Kidney epithelial cell (primary cell): ENCODE results near the gene STAT3. TPM values are rescaled to one million over a fixed set of nuclear protein-coding genes. Genes with fewer than 3 reads are reported as not detected.
A peak's percentile ranks its signal among the peaks of the same experiment; 100 is the strongest.

ENCODE experiments used
- DNase-seq: peaks from one replicate; pipeline ENCODE4 v3.0.0-alpha.2; 2010; ENCODE audit warnings: low read depth
- H3K27me3 ChIP-seq: 2 replicates; pipeline ENCODE4 v1.6.0; 2011; ENCODE audit warnings: low read length; ENCODE audit not compliant: control insufficient read depth, insufficient read depth
- H3K36me3 ChIP-seq: 2 replicates; pipeline ENCODE4 v1.5.1; 2011; ENCODE audit warnings: low read length; ENCODE audit not compliant: control insufficient read depth, insufficient read depth
- H3K4me3 ChIP-seq: 2 replicates; pipeline ENCODE4 v1.5.1; 2011; ENCODE audit warnings: low read depth, mild to moderate bottlenecking, control low read depth, low read length
- CTCF ChIP-seq: IDR thresholded peaks from 2 replicates; pipeline ENCODE4 v1.5.1; 2011; ENCODE audit warnings: mild to moderate bottlenecking, moderate library complexity, low read length, control low read depth, inconsistent platforms; ENCODE audit not compliant: insufficient read depth, poor library complexity, severe bottlenecking
- total RNA-seq: library from RNA; depleted of rRNA; stranded (reverse); fragments of >200 nt; gene quantifications from 2 replicates; pipeline ENCODE4 v1.2.3, GENCODE V29; 2015

The STAT3 gene
- total RNA-seq, 1 donor from 2014 or later: 74.9 TPM

GRCh38 chr17:42424991-42425610 lies 36.9 kb upstream of the STAT3 start:
- TF ChIP-seq CTCF: no peak
- H3K4me3 ChIP-seq: no peak overlapping the region
- H3K36me3 ChIP-seq: no peaks in the 10 kb centered on the region
- no peaks in the 10 kb centered on the region for H3K27me3 ChIP-seq
- no peak for DNase-seq

GRCh38 chr17:42423766-42424165 lies 35.5 kb upstream of the STAT3 start:
- no peak for DNase-seq
- no peaks in the 10 kb centered on the region for H3K36me3 ChIP-seq
- no peak for TF ChIP-seq CTCF
- no peaks in the 10 kb centered on the region for H3K27me3 ChIP-seq
- H3K4me3 ChIP-seq: peak overlapping the region; percentile 79

- H3K27me3 ChIP-seq: no peaks in the 10 kb centered on the region
- H3K4me3 ChIP-seq: peak within 1 kb of the TSS; percentile 79
- DNase-seq: no peak
- H3K36me3 ChIP-seq: no peaks in the 10 kb centered on the region
- no peak for TF ChIP-seq CTCF
These were observed 34.9 kb upstream of the STAT3 start, which contains the start of gene CAVIN1 for GRCh38 chr17:42422958-42423712. TSS of gene CAVIN1 (minus strand) at chr17:42423256. CDS start at chr17:42423097, 159 bp downstream.

GRCh38 chr17:42422412-42422957 lies 34.2 kb upstream of the STAT3 start:
- Histone ChIP-seq H3K27me3 (no peaks in the 10 kb centered on the region), H3K4me3 (peak overlapping the region; percentile 79), H3K36me3 (no peaks in the 10 kb centered on the region)
- no peak for DNase-seq
- TF ChIP-seq CTCF: no peak

GRCh38 chr17:42421507-42422338 lies 33.5 kb upstream of the STAT3 start:
- Histone ChIP-seq H3K36me3 (peaks cover under 1% of the 10 kb centered on the region), H3K27me3 (no peaks in the 10 kb centered on the region), H3K4me3 (peak overlapping the region; percentile 79)
- DNase-seq: no peak
- no peak for TF ChIP-seq CTCF
